ENCODE results near the gene PYY.

DNA sequence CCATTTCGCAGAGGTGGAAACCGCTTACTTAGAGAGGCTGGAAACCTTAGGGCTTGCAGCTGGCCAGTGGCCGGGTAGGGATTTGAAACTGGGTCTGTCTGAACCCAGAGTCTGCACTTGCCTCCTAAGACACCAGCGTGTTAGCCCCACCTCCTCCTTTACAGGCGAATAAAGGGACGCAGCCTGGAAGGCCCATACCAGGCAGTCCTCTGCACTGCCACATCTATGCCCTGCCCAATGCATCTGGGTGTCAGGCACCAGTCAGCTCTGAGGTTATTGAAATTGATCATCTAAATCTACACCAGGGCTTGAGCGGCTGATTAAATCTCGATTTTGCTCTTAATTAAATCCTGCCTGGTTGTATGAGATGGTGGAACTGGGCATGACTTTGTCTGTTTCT lies 30.8 kb upstream of the PYY start:
- TF ChIP-seq, protein P1, sequence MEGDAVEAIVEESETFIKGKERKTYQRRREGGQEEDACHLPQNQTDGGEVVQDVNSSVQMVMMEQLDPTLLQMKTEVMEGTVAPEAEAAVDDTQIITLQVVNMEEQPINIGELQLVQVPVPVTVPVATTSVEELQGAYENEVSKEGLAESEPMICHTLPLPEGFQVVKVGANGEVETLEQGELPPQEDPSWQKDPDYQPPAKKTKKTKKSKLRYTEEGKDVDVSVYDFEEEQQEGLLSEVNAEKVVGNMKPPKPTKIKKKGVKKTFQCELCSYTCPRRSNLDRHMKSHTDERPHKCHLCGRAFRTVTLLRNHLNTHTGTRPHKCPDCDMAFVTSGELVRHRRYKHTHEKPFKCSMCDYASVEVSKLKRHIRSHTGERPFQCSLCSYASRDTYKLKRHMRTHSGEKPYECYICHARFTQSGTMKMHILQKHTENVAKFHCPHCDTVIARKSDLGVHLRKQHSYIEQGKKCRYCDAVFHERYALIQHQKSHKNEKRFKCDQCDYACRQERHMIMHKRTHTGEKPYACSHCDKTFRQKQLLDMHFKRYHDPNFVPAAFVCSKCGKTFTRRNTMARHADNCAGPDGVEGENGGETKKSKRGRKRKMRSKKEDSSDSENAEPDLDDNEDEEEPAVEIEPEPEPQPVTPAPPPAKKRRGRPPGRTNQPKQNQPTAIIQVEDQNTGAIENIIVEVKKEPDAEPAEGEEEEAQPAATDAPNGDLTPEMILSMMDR (IDR thresholded peaks at IDR 0.05) = no peak
- no peak for TF ChIP-seq POLR2AphosphoS5 (IDR thresholded peaks at IDR 0.05; ENCODE audit: insufficient read depth in 1 of 2, low read depth in 1 of 2)
